Esophagus (tissue), 2 donors: ENCODE results near the gene NRXN3. TPM values are rescaled to one million over a fixed set of nuclear protein-coding genes. Genes with fewer than 3 reads are reported as not detected.

Experiments used
- H3K27ac ChIP-seq, 2 donors: one replicate each; pipeline ENCODE4 v1.5.1; 2013; ENCODE audit warnings: low read depth in 2 of 2, mild to moderate bottlenecking in 2 of 2, inconsistent platforms in 1 of 2, low read length in 1 of 2, moderate library complexity in 1 of 2
- H3K27me3 ChIP-seq, 2 donors: one replicate each; pipeline ENCODE4 v1.6.1; 2013; ENCODE audit warnings: low read length in 2 of 2, control low read depth in 1 of 2, mild to moderate bottlenecking in 1 of 2; ENCODE audit not compliant: insufficient read depth in 2 of 2, control insufficient read depth in 1 of 2
- H3K36me3 ChIP-seq, 2 donors: one replicate each; pipeline ENCODE4 v1.6.1; 2013; ENCODE audit warnings: low read length in 1 of 2; ENCODE audit not compliant: control insufficient read depth in 2 of 2, insufficient read depth in 2 of 2
- H3K4me1 ChIP-seq, 2 donors: one replicate each; pipeline ENCODE4 v1.6.1; 2013; ENCODE audit warnings: low read length in 1 of 2; ENCODE audit not compliant: control insufficient read depth in 2 of 2, insufficient read depth in 2 of 2
- H3K4me3 ChIP-seq, 2 donors: one replicate each; pipeline ENCODE4 v1.5.1; 2013; ENCODE audit warnings: low read length in 2 of 2, mild to moderate bottlenecking in 2 of 2, low read depth in 1 of 2, moderate library complexity in 1 of 2
- H3K9me3 ChIP-seq, 2 donors: one replicate each; pipeline ENCODE4 v1.6.1; 2013; ENCODE audit warnings: mild to moderate bottlenecking in 2 of 2, low read depth in 1 of 2, low read length in 1 of 2, moderate library complexity in 1 of 2; ENCODE audit not compliant: control insufficient read depth in 2 of 2, insufficient read depth in 1 of 2
- WGBS, 2 donors: extraction: QIAGEN DNeasy Blood & Tissue Kit; methylation state at CpG; one replicate each; pipeline ENCODE4 v1.1.7; 2013; 5-methylcytosine and 5-hydroxymethylcytosine counted together
- polyA plus RNA-seq, 2 donors: library from polyadenylated mRNA; stranded (reverse); fragments of 200-250 nt; gene quantifications; one replicate each; pipeline ENCODE4 v1.2.3, GENCODE V29; 2013
- donor health status: healthy with polysubstance abuse.
- donor health status: Bipolar disorder and iron deficiency.

NRXN3 gene
- polyA plus RNA-seq, 2 donors, result 1.7 to 2.2 TPM

DNA sequence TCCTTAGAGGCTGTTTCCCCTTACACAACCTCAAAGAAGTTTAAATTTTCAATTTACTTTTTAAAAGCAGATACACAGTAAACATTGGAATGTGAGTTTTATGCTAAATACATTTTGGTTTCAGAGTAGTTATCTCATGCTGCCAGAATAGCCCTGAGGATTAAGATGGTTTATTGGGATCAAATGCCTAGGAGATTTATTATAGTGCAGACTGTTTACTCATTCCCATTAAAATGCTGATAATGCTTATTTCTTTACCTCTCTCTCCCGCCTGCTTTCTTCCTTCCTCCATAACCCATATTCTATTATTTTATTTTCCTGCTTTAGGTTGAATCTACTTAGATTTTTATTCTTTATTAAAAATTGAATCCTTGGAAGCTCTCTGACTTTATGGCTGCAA, 1701.0 kb downstream of the NRXN3 start:
- WGBS, 2 donors, result 70 to 76% methylated on average over 1 of the region's 1 CpG
- no peaks in the 10 kb centered on the region for H3K36me3 ChIP-seq
- H3K27me3 ChIP-seq, result no peaks in the 10 kb centered on the region
- H3K9me3 ChIP-seq, result no peaks in the 10 kb centered on the region
- no peak overlapping the region for H3K27ac ChIP-seq
- H3K4me3 ChIP-seq, result no peak overlapping the region
- H3K4me1 ChIP-seq, result no peaks in the 10 kb centered on the region

DNA sequence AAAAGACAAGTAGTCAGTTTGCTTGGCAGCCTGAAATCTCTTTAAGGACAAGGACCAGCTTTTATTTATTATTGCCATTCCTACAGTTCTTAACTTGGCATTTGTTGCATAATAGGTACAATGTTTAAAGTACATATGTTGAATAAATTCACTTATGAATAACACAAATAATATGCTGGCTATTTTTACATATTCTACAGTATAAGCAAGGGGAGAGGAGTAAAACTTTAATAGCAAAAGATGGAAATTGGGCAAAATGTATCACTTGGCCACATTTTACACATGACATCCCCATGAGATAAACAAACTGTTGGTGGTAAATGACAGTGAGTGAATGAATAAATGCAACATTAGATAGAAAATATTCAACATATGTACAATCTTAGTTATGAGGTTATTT, 1708.1 kb downstream of the NRXN3 start:
- H3K9me3 ChIP-seq, result no peaks in the 10 kb centered on the region
- H3K4me3 ChIP-seq, result no peak overlapping the region
- H3K4me1 ChIP-seq, result no peaks in the 10 kb centered on the region
- H3K27me3 ChIP-seq, result no peaks in the 10 kb centered on the region
- no peak overlapping the region for H3K27ac ChIP-seq
- no peaks in the 10 kb centered on the region for H3K36me3 ChIP-seq

DNA sequence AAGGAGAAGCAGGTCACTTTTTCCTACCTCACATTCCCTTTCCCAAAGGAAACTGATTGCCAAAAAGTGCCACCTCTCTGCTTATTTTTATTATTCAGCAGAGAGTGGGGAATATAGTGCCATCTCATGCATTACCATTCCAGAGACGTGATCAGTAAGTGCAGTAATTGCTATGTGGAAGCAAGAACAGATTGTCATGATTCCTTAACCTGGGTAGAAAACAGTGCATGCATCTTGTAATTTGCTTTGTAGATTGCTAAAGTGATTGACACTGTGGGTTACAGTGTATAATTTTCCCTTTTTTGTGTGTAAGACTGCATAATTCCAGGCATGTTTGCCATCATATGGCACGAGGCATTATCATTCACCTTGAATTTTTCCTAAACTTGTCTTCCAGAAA, 1708.6 kb downstream of the NRXN3 start:
- 80 to 81% methylated on average over 2 of the region's 2 CpGs for WGBS, 2 donors

DNA sequence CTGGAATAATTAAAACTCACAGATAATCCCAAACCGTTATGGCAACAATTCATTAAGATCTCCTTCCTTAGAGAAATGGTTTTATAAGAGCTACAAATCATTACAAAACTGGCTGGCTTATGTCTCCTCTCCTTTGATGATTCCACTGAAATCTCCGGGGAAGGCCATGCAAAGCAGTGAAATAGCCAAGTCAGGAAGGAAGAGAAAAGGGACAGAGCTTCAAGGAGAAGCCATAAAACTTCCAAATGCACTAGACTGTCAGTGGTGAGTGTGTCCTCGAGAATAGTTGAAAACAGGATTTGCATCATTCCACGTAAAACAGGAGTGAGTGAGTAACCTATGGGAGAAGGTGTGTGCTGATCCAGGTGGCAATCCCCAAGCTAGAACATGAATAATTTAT, 1711.1 kb downstream of the NRXN3 start:
- H3K36me3 ChIP-seq, result no peaks in the 10 kb centered on the region
- H3K4me3 ChIP-seq, result no peak overlapping the region
- H3K4me1 ChIP-seq, result no peaks in the 10 kb centered on the region
- no peak overlapping the region for H3K27ac ChIP-seq
- WGBS, 2 donors, result 54 to 55% methylated on average over 4 of the region's 4 CpGs
- no peaks in the 10 kb centered on the region for H3K9me3 ChIP-seq
- H3K27me3 ChIP-seq, result no peaks in the 10 kb centered on the region

More for the DNA sequence above, 1708.6 kb downstream of the NRXN3 start:
- Histone ChIP-seq H3K4me1 (no peaks in the 10 kb centered on the region), H3K36me3 (no peaks in the 10 kb centered on the region), H3K27ac (no peak overlapping the region), H3K27me3 (no peaks in the 10 kb centered on the region), H3K4me3 (no peak overlapping the region), H3K9me3 (no peaks in the 10 kb centered on the region)

DNA sequence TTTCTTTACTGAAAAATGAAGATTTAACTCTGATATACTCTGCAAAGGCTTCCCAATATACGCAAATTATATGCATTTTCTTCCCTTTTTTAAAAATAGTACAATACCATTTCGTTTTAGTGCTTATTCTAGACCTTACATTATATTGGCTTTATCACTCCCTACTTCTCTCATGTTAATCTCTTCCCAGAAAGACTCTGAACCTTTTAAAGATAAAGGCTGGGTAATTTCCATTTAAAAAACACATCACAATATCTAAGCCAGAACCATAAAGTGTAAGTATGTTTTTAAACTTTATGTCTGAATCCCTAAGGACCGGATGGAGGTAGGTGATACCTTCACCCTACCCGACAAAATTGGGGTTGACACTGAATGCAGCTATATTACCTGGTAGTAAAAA, 1720.4 kb downstream of the NRXN3 start:
- Histone ChIP-seq H3K4me3 (no peak overlapping the region), H3K27me3 (no peaks in the 10 kb centered on the region), H3K27ac (no peak overlapping the region), H3K36me3 (no peaks in the 10 kb centered on the region), H3K9me3 (no peaks in the 10 kb centered on the region), H3K4me1 (no peaks in the 10 kb centered on the region)
- WGBS, 2 donors, result 80 to 88% methylated on average over 4 of the region's 4 CpGs

DNA sequence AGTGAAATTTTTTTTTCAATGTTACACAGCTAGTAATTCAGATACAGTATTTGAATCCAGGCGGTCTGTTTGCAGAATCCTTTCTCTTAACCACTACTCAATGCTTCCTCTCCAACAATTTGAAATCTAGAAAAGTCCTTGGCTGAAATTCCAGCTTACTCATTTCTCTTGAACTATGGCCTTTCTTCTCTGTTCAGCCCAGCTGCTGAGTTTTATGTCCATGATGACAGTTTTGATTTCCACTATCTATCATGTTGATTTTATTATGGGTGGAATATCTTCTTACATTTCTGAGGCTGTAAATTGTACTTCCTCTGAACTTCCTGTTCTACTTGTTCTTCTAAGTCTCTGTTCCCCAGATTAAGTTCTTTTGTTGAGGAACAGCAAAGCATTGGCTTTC, 1725.8 kb downstream of the NRXN3 start:
- Histone ChIP-seq H3K27ac (no peak overlapping the region), H3K27me3 (no peaks in the 10 kb centered on the region), H3K9me3 (no peaks in the 10 kb centered on the region), H3K4me3 (no peak overlapping the region), H3K36me3 (no peaks in the 10 kb centered on the region), H3K4me1 (no peaks in the 10 kb centered on the region)
- 64 to 78% methylated on average over 1 of the region's 1 CpG for WGBS, 2 donors

DNA sequence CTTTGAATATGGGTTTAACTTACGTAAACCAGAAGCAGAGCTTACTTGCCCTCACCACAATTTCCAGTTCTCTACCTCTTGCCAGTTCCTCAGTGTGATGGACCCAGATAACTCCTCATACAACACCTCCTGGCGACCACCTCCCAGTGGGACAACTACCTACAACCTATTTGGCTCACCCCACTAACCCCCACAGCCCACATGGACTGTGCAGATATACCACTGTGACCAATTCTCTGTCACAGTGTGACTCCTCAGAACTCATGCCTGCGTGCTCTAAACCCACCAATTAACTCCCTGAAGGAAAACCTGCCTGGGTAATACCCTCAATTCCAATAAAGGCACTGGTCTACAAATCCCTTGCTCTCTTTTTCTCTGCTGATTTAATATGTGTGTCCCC, 1729.4 kb downstream of the NRXN3 start:
- H3K4me3 ChIP-seq, result no peak overlapping the region
- no peaks in the 10 kb centered on the region for H3K27me3 ChIP-seq
- no peaks in the 10 kb centered on the region for H3K9me3 ChIP-seq
- no peaks in the 10 kb centered on the region for H3K4me1 ChIP-seq
- H3K27ac ChIP-seq, result no peak overlapping the region
- 87 to 89% methylated on average over 3 of the region's 3 CpGs for WGBS, 2 donors
- H3K36me3 ChIP-seq, result no peaks in the 10 kb centered on the region

DNA sequence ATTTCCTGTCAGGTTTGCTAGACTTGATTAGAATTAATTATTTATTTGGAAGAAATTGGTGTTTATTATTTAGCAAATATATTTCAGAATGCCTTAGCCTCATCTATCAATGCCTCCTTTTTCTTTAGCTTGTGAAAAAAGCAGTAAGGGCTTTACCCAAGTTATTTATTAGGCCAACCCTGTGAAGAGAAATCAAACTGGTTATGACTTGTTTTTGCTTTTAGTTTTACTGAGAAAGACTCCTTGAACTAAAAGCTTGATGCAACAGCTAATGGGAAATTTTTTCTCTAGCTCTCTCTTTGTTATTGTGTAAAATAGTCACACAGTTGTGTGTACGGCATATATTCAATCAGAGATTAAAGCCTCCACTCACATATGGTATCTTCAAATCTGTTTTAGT, 1734.3 kb downstream of the NRXN3 start:
- Histone ChIP-seq H3K4me1 (no peaks in the 10 kb centered on the region), H3K9me3 (no peaks in the 10 kb centered on the region), H3K27me3 (no peaks in the 10 kb centered on the region), H3K4me3 (no peak overlapping the region), H3K27ac (no peak overlapping the region), H3K36me3 (no peaks in the 10 kb centered on the region)
- WGBS, 2 donors, result 56 to 86% methylated on average over 1 of the region's 1 CpG

DNA sequence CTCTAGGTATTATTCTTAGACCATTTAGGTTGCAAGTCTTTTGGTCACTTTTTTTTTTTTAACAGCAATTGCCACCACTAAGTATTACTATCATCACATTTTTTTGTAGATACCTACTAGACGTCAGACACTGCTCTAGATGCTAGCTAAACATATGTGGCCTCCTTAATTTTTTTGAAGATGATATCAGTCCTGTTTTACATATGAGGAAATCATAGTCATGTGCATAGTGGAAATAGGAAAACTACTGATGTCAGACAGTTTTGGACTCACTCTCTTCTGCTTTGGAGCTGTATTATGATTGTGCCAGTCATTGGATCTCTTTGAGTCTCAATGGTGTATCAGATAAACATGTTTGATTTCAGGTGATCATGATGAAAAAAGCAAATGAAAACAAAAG, 1736.8 kb downstream of the NRXN3 start:
- Histone ChIP-seq H3K4me1 (no peaks in the 10 kb centered on the region), H3K4me3 (no peak overlapping the region), H3K27me3 (no peaks in the 10 kb centered on the region), H3K27ac (no peak overlapping the region), H3K36me3 (no peaks in the 10 kb centered on the region), H3K9me3 (no peaks in the 10 kb centered on the region)
- 72 to 86% methylated on average over 1 of the region's 1 CpG for WGBS, 2 donors

DNA sequence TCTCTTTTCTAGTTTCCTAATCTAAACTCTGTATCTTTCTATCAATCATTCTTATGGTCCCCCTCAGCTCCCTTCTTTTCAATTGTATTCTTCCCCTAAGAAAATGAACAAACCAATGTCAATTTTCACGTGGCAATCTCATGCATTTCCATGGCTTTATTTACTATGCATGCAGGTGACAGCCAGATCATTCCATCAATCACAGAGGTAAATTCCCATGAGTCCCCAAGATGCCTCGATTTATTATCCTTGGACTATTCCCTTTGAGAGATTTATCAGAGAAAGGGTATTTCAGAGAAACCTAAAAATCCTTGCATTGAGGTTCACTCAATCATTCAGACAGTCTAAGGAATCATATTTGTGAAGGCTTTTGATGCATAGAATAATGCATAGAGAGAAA, 1739.9 kb downstream of the NRXN3 start:
- no peaks in the 10 kb centered on the region for H3K36me3 ChIP-seq
- 58 to 70% methylated on average over 2 of the region's 2 CpGs for WGBS, 2 donors
- H3K27ac ChIP-seq, result no peak overlapping the region
- H3K9me3 ChIP-seq, result no peaks in the 10 kb centered on the region
- no peaks in the 10 kb centered on the region for H3K4me1 ChIP-seq
- no peak overlapping the region for H3K4me3 ChIP-seq
- H3K27me3 ChIP-seq, result no peaks in the 10 kb centered on the region
